HepG2 (cell line): ENCODE measurements around the gene SALL4. TPM values are rescaled to one million over a fixed set of nuclear protein-coding genes. Genes with fewer than 3 reads are reported as not detected.

ENCODE experiments used
- GATAD1 ChIP-seq: IDR thresholded peaks from 2 replicates; pipeline ENCODE4 v1.6.1; 2016; ENCODE audit warnings: missing genetic modification reagents, missing compliant biosample characterization
- GPN1 ChIP-seq: sonication (generic); formaldehyde crosslinking; IDR thresholded peaks from 2 replicates; pipeline ENCODE4 v1.5.1; 2020; ENCODE audit warnings: missing genetic modification reagents, borderline replicate concordance
- HBP1 ChIP-seq: IDR thresholded peaks from 2 replicates; pipeline ENCODE4 v1.6.1; 2016; ENCODE audit warnings: low read depth, control low read depth
- HDAC2 ChIP-seq: sonication (generic); formaldehyde crosslinking; IDR thresholded peaks from 2 replicates; pipeline ENCODE4 v1.4.0; 2020; ENCODE audit warnings: missing genetic modification reagents
- HNRNPL ChIP-seq: fragments of 200-400 bp; formaldehyde crosslinking; IDR thresholded peaks from 2 replicates; pipeline ENCODE4 v1.6.1; 2017; ENCODE audit warnings: mild to moderate bottlenecking, low read depth, low read length
- KMT2B ChIP-seq: IDR thresholded peaks from 2 replicates; pipeline ENCODE4 v1.6.1; 2016; ENCODE audit warnings: missing genetic modification reagents, missing compliant biosample characterization
- MIER2 ChIP-seq: IDR thresholded peaks from 2 replicates; pipeline ENCODE4 v1.6.1; 2016; ENCODE audit warnings: missing biosample characterization, missing genetic modification reagents
- NFE2 ChIP-seq: sonication (generic); formaldehyde crosslinking; IDR thresholded peaks from 2 replicates; pipeline ENCODE4 v1.4.0; 2020; ENCODE audit warnings: missing genetic modification reagents
- PRPF4 ChIP-seq: fragments of 200-400 bp; formaldehyde crosslinking; IDR thresholded peaks from 2 replicates; pipeline ENCODE4 v1.6.1; 2016; ENCODE audit warnings: low read length, low read depth; ENCODE audit not compliant: poor library complexity, severe bottlenecking
- SMYD3 ChIP-seq: sonication (generic); formaldehyde crosslinking; IDR thresholded peaks from 2 replicates; pipeline ENCODE4 v1.8.1; 2023; ENCODE audit warnings: mild to moderate bottlenecking, missing genetic modification reagents
- STAG1 ChIP-seq: sonication (generic); formaldehyde crosslinking; IDR thresholded peaks from 2 replicates; pipeline ENCODE4 v1.4.0; 2020; ENCODE audit warnings: missing genetic modification reagents
- WIZ ChIP-seq: sonication (generic); formaldehyde crosslinking; IDR thresholded peaks from 2 replicates; pipeline ENCODE4 v1.5.1; 2020; ENCODE audit warnings: mild to moderate bottlenecking, missing genetic modification reagents
- ZBTB21 ChIP-seq: sonication (generic); formaldehyde crosslinking; IDR thresholded peaks from 2 replicates; pipeline ENCODE4 v1.4.0; 2020; ENCODE audit warnings: missing genetic modification reagents
- ZFP1 ChIP-seq: IDR thresholded peaks from 2 replicates; pipeline ENCODE4 v1.6.1; 2016
- ZNF101 ChIP-seq: sonication (generic); formaldehyde crosslinking; IDR thresholded peaks from 2 replicates; pipeline ENCODE4 v1.4.0; 2020; ENCODE audit warnings: mild to moderate bottlenecking, low read depth, missing genetic modification reagents, borderline replicate concordance
- ZNF138 ChIP-seq: sonication (generic); formaldehyde crosslinking; IDR thresholded peaks from 2 replicates; pipeline ENCODE4 v1.5.0; 2020; ENCODE audit warnings: mild to moderate bottlenecking, low read depth, missing genetic modification reagents
- ZNF143 ChIP-seq: sonication (generic); formaldehyde crosslinking; IDR thresholded peaks from 2 replicates; pipeline ENCODE4 v1.4.0; 2020; ENCODE audit warnings: missing genetic modification reagents
- ZNF280D ChIP-seq: sonication (generic); formaldehyde crosslinking; IDR thresholded peaks from 2 replicates; pipeline ENCODE4 v1.5.1; 2020; ENCODE audit warnings: mild to moderate bottlenecking, missing genetic modification reagents
- ZNF546 ChIP-seq: sonication (generic); formaldehyde crosslinking; conservative IDR thresholded peaks from 2 replicates; pipeline ENCODE4 v1.8.1; 2023; ENCODE audit warnings: mild to moderate bottlenecking, missing genetic modification reagents
- ZNF569 ChIP-seq: sonication (generic); formaldehyde crosslinking; IDR thresholded peaks from 2 replicates; pipeline ENCODE4 v1.5.0; 2020; ENCODE audit warnings: mild to moderate bottlenecking, missing genetic modification reagents, moderate library complexity, borderline replicate concordance
- ZNF710 ChIP-seq: sonication (generic); formaldehyde crosslinking; IDR thresholded peaks from 2 replicates; pipeline ENCODE4 v1.5.0; 2020; ENCODE audit warnings: mild to moderate bottlenecking, missing genetic modification reagents, borderline replicate concordance
- polyA plus RNA-seq, 8 experiments: library from polyadenylated mRNA; depleted of rRNA in 3 of 8; stranded (reverse) in 7 of 8; unstranded in 1 of 8; fragments of >200 nt; fragmentation: Illumina TruSeq in 4 of 8; extraction: Trizol in 4 of 8; gene quantifications; 2 replicates each; pipeline versions ENCODE4 v1.2.1 to v1.2.3, GENCODE V29; 2011 to 2016; ENCODE audit warnings: low read depth in 4 of 8, missing spikeins in 1 of 8, mixed read lengths in 1 of 8; ENCODE audit not compliant: insufficient read depth in 1 of 8
- total RNA-seq, 5 experiments: library from RNA; depleted of rRNA; stranded (reverse); fragments of >200 nt; fragmentation: Illumina TruSeq; extraction: Trizol; gene quantifications; 2 replicates each; pipeline ENCODE4 v1.2.3, GENCODE V29; 2016; ENCODE audit warnings: low read depth in 1 of 5
- TF ChIP-seq, protein P1 (sequence below): sonication (generic); formaldehyde crosslinking; IDR thresholded peaks from 2 replicates; pipeline ENCODE4 v1.5.1; 2020; ENCODE audit warnings: mild to moderate bottlenecking, missing genetic modification reagents, moderate library complexity

The SALL4 gene
- total and polyA plus RNA-seq, 2 of the 13 experiments (the other 11 are each of a cell fraction or from before 2014, with no cell fraction given): 0.33 to 1.8 TPM

DNA sequence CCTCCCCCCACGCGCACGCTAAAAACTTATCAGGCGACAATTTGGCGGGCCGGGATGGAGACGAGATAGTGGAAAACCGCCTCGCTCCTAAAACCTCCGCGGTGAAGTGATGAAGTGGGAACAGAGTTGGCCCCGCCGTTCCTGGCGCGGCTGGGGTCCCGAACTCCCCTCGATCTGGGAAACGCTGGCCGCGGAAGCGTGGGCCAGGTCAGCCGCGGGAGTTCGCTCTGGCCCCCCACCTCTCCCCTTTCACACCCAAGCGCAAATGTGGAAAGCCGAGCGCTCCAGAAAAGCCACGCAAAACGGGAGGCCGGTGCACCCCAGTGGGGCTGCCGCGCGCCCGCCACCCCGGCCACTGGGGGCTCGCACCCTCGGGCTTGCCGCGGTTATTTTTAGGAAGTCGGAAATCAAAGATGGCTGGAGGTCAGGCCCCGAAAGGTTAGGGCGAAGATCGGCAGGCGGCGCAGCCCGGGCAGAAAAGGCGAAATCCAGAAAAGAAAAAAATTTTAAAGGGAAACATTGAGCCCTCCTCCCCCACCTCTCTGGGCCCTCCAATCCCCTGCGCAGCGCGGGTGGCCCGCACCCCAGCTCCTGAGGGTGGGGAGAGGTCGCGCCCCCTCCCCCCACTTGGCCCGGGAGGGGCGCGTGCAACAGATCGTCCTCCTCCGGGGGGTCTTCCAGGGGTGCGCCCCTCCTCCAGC is 1.0 kb downstream of the SALL4 start (continued):
- TF ChIP-seq ZNF710 (peak; percentile 47; the same call in 1 of the 2 replicates), WIZ (no peak), MIER2 (CRISPR knock-in tag) (no peak), ZNF569 (CRISPR knock-in tag) (no peak), ZNF101 (CRISPR knock-in tag) (no peak), KMT2B (CRISPR knock-in tag) (no peak), ZNF138 (CRISPR knock-in tag) (peak; percentile 11; the same call in 1 of the 2 replicates), NFE2 (CRISPR knock-in tag) (no peak), HDAC2 (CRISPR knock-in tag) (no peak), ZBTB21 (CRISPR knock-in tag) (no peak), GPN1 (CRISPR knock-in tag) (no peak), PRPF4 (no peak), GATAD1 (no peak), ZNF280D (no peak), STAG1 (no peak), SMYD3 (no peak), HNRNPL (no peak), ZNF546 (CRISPR knock-in tag) (no peak), ZFP1 (CRISPR knock-in tag) (no peak), ZNF143 (no peak), HBP1 (CRISPR knock-in tag) (no peak)
- TF ChIP-seq, protein P1, sequence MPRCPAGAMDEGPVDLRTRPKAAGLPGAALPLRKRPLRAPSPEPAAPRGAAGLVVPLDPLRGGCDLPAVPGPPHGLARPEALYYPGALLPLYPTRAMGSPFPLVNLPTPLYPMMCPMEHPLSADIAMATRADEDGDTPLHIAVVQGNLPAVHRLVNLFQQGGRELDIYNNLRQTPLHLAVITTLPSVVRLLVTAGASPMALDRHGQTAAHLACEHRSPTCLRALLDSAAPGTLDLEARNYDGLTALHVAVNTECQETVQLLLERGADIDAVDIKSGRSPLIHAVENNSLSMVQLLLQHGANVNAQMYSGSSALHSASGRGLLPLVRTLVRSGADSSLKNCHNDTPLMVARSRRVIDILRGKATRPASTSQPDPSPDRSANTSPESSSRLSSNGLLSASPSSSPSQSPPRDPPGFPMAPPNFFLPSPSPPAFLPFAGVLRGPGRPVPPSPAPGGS: no peak
